Measurements from ENCODE around the gene ITM2B.

Gene ITM2B

GRCh38 chr13:48295271-48295670 is 62.3 kb downstream of the ITM2B start:
- Histone ChIP-seq H3K4me1 (ENCODE audit: insufficient read depth, low read length) (no peaks in the 10 kb centered on the region), H3K36me3 (ENCODE audit: insufficient read depth, low read length) (no peaks in the 10 kb centered on the region), H3K9ac (ENCODE audit: low read depth, low read length) (no peak overlapping the region), H3K9me3 (ENCODE audit: control insufficient read depth, insufficient read depth, low read length) (no peaks in the 10 kb centered on the region)

GRCh38 chr13:48296528-48296927 is 63.5 kb downstream of the ITM2B start:
- H3K4me1 ChIP-seq (ENCODE audit: insufficient read depth, low read length), result no peaks in the 10 kb centered on the region
- H3K9me3 ChIP-seq (ENCODE audit: control insufficient read depth, insufficient read depth, low read length), result no peaks in the 10 kb centered on the region
- no peak overlapping the region for H3K9ac ChIP-seq (ENCODE audit: low read depth, low read length)
- H3K36me3 ChIP-seq (ENCODE audit: insufficient read depth, low read length), result no peaks in the 10 kb centered on the region

GRCh38 chr13:48297131-48297786 is 64.3 kb downstream of the ITM2B start:
- no peaks in the 10 kb centered on the region for H3K9me3 ChIP-seq (ENCODE audit: control insufficient read depth, insufficient read depth, low read length)
- H3K36me3 ChIP-seq (ENCODE audit: insufficient read depth, low read length), result no peaks in the 10 kb centered on the region
- H3K4me1 ChIP-seq (ENCODE audit: insufficient read depth, low read length), result no peaks in the 10 kb centered on the region
- no peak overlapping the region for H3K9ac ChIP-seq (ENCODE audit: low read depth, low read length)

GRCh38 chr13:48299591-48299990 is 66.6 kb downstream of the ITM2B start:
- H3K9ac ChIP-seq (ENCODE audit: low read depth, low read length), result no peak overlapping the region
- H3K4me1 ChIP-seq (ENCODE audit: insufficient read depth, low read length), result no peaks in the 10 kb centered on the region
- no peaks in the 10 kb centered on the region for H3K9me3 ChIP-seq (ENCODE audit: control insufficient read depth, insufficient read depth, low read length)
- no peaks in the 10 kb centered on the region for H3K36me3 ChIP-seq (ENCODE audit: insufficient read depth, low read length)

GRCh38 chr13:48302871-48303358 is 69.9 kb downstream of the ITM2B start:
- Histone ChIP-seq H3K9me3 (ENCODE audit: control insufficient read depth, insufficient read depth, low read length) (no peaks in the 10 kb centered on the region), H3K9ac (ENCODE audit: low read depth, low read length) (peak overlapping the region; percentile 82), H3K36me3 (ENCODE audit: insufficient read depth, low read length) (no peaks in the 10 kb centered on the region), H3K4me1 (ENCODE audit: insufficient read depth, low read length) (peaks cover 5% of the 10 kb centered on the region; the same call in 1 of the 2 replicates)

GRCh38 chr13:48303359-48304142 is 70.5 kb downstream of the ITM2B start, which contains the start of gene RB1:
Gene RB1 (plus strand): TSS chr13:48303751. CDS start chr13:48303913, 162 bp downstream.
- Histone ChIP-seq H3K9ac (ENCODE audit: low read depth, low read length) (peak within 1 kb of the TSS; percentile 82), H3K4me1 (ENCODE audit: insufficient read depth, low read length) (peaks cover 5% of the 10 kb centered on the region; the same call in 1 of the 2 replicates), H3K36me3 (ENCODE audit: insufficient read depth, low read length) (no peaks in the 10 kb centered on the region), H3K9me3 (ENCODE audit: control insufficient read depth, insufficient read depth, low read length) (no peaks in the 10 kb centered on the region)

GRCh38 chr13:48304143-48304876 is 71.3 kb downstream of the ITM2B start:
- H3K9me3 ChIP-seq (ENCODE audit: control insufficient read depth, insufficient read depth, low read length), result no peaks in the 10 kb centered on the region
- peaks cover 5% of the 10 kb centered on the region; the same call in 1 of the 2 replicates for H3K4me1 ChIP-seq (ENCODE audit: insufficient read depth, low read length)
- no peaks in the 10 kb centered on the region for H3K36me3 ChIP-seq (ENCODE audit: insufficient read depth, low read length)
- peak overlapping the region; percentile 82 for H3K9ac ChIP-seq (ENCODE audit: low read depth, low read length)

- H3K4me1 ChIP-seq (ENCODE audit: insufficient read depth, low read length), result no peaks in the 10 kb centered on the region
- no peaks in the 10 kb centered on the region for H3K9me3 ChIP-seq (ENCODE audit: control insufficient read depth, insufficient read depth, low read length)
- H3K36me3 ChIP-seq (ENCODE audit: insufficient read depth, low read length), result no peaks in the 10 kb centered on the region
- H3K9ac ChIP-seq (ENCODE audit: low read depth, low read length), result no peak overlapping the region
Measured at GRCh38 chr13:48311223-48311622, 78.2 kb downstream of the ITM2B start.

GRCh38 chr13:48315969-48316650 is 83.1 kb downstream of the ITM2B start:
- Histone ChIP-seq H3K36me3 (ENCODE audit: insufficient read depth, low read length) (no peaks in the 10 kb centered on the region), H3K4me1 (ENCODE audit: insufficient read depth, low read length) (no peaks in the 10 kb centered on the region), H3K9me3 (ENCODE audit: control insufficient read depth, insufficient read depth, low read length) (no peaks in the 10 kb centered on the region), H3K9ac (ENCODE audit: low read depth, low read length) (no peak overlapping the region)

- Histone ChIP-seq H3K36me3 (ENCODE audit: insufficient read depth, low read length) (no peaks in the 10 kb centered on the region), H3K9me3 (ENCODE audit: control insufficient read depth, insufficient read depth, low read length) (no peaks in the 10 kb centered on the region), H3K9ac (ENCODE audit: low read depth, low read length) (no peak overlapping the region), H3K4me1 (ENCODE audit: insufficient read depth, low read length) (no peaks in the 10 kb centered on the region)
Measured at GRCh38 chr13:48316826-48317510, 84.0 kb downstream of the ITM2B start.

GRCh38 chr13:48317511-48318376 is 84.7 kb downstream of the ITM2B start:
- Histone ChIP-seq H3K9ac (ENCODE audit: low read depth, low read length) (no peak overlapping the region), H3K4me1 (ENCODE audit: insufficient read depth, low read length) (no peaks in the 10 kb centered on the region), H3K9me3 (ENCODE audit: control insufficient read depth, insufficient read depth, low read length) (no peaks in the 10 kb centered on the region), H3K36me3 (ENCODE audit: insufficient read depth, low read length) (no peaks in the 10 kb centered on the region)

- Histone ChIP-seq H3K9me3 (ENCODE audit: control insufficient read depth, insufficient read depth, low read length) (no peaks in the 10 kb centered on the region), H3K4me1 (ENCODE audit: insufficient read depth, low read length) (no peaks in the 10 kb centered on the region), H3K9ac (ENCODE audit: low read depth, low read length) (no peak overlapping the region), H3K36me3 (ENCODE audit: insufficient read depth, low read length) (no peaks in the 10 kb centered on the region)
Measured at GRCh38 chr13:48318377-48318811, 85.4 kb downstream of the ITM2B start.
